ENCODE measurements around the gene PSENEN. TPM values are rescaled to one million over a fixed set of nuclear protein-coding genes. Genes with fewer than 3 reads are reported as not detected.

The PSENEN gene
- polyA plus RNA-seq, 1 experiment = 65.4 TPM

- CTCF ChIA-PET = interaction anchor here (0.7 to 1.3 kb wide), 3 partner anchors 11 to 207 kb away, joined by 3 to 4 read pairs (median 3); no protein-coding TSS in a partner anchor
- no peak for TF ChIP-seq CTCF (IDR thresholded peaks at IDR 0.05; ENCODE audit: insufficient read depth, low read depth, low read length)
- POLR2A ChIA-PET = no interaction called here
These were observed 6.0 kb upstream of the PSENEN start for GRCh38 chr19:35739275-35740107.

GRCh38 chr19:35740108-35740422, 5.4 kb upstream of the PSENEN start:
- TF ChIP-seq CTCF (IDR thresholded peaks at IDR 0.05; ENCODE audit: insufficient read depth, low read depth, low read length) = no peak
- POLR2A ChIA-PET = interaction anchor here (0.6 kb wide), 1 partner anchor 10 kb away, joined by 4 read pairs; no protein-coding TSS in a partner anchor
- no peak for DNase-seq (ENCODE audit: low read depth)
- no peaks in the 10 kb centered on the region for H3K27me3 ChIP-seq (ENCODE audit: control insufficient read depth, insufficient read depth, low read length)
- H3K4me3 ChIP-seq (ENCODE audit: low read depth, low read length) = peak overlapping the region; percentile 53
- CTCF ChIA-PET = interaction anchor here (0.6 to 1.3 kb wide), 5 partner anchors 8 to 84 kb away, joined by 3 to 6 read pairs (median 4); no protein-coding TSS in a partner anchor
- peaks cover 29% of the 10 kb centered on the region for H3K36me3 ChIP-seq (ENCODE audit: control insufficient read depth, insufficient read depth, low read length)

More at GRCh38 chr19:35739275-35740107, 6.0 kb upstream of the PSENEN start:
- Histone ChIP-seq H3K27me3 (ENCODE audit: control insufficient read depth, insufficient read depth, low read length) (no peaks in the 10 kb centered on the region), H3K36me3 (ENCODE audit: control insufficient read depth, insufficient read depth, low read length) (peaks cover 32% of the 10 kb centered on the region), H3K4me3 (ENCODE audit: low read depth, low read length) (no peak overlapping the region; the same call in 1 of the 2 replicates)
- no peak for DNase-seq (ENCODE audit: low read depth)

GRCh38 chr19:35740423-35741202, 4.8 kb upstream of the PSENEN start:
- ChIA-PET CTCF (interaction anchor here (0.6 to 1.3 kb wide), 5 partner anchors 9 to 85 kb away, joined by 3 to 6 read pairs (median 4); no protein-coding TSS in a partner anchor), POLR2A (interaction anchor here (0.6 to 0.8 kb wide), 2 partner anchors 10 to 22 kb away, joined by 3 to 4 read pairs; no protein-coding TSS in a partner anchor)
- Histone ChIP-seq H3K36me3 (ENCODE audit: control insufficient read depth, insufficient read depth, low read length) (peaks cover 24% of the 10 kb centered on the region), H3K4me3 (ENCODE audit: low read depth, low read length) (peak overlapping the region; percentile 53), H3K27me3 (ENCODE audit: control insufficient read depth, insufficient read depth, low read length) (no peaks in the 10 kb centered on the region)
- peak; percentile 76 for DNase-seq (ENCODE audit: low read depth)
- peak; percentile 38; the same call in 1 of the 2 replicates for TF ChIP-seq CTCF (IDR thresholded peaks at IDR 0.05; ENCODE audit: insufficient read depth, low read depth, low read length)

GRCh38 chr19:35741203-35741515, 4.3 kb upstream of the PSENEN start:
- CTCF ChIA-PET = interaction anchor here (1.0 to 1.2 kb wide), 2 partner anchors 39 to 47 kb away, joined by 4 to 6 read pairs; no protein-coding TSS in a partner anchor
- no peak for DNase-seq (ENCODE audit: low read depth)
- POLR2A ChIA-PET = interaction anchor here (0.8 kb wide), 1 partner anchor 22 kb away, joined by 3 read pairs; no protein-coding TSS in a partner anchor

More at GRCh38 chr19:35741203-35741515, 4.3 kb upstream of the PSENEN start:
- peak overlapping the region; percentile 52 for H3K4me3 ChIP-seq (ENCODE audit: low read depth, low read length)
- TF ChIP-seq CTCF (IDR thresholded peaks at IDR 0.05; ENCODE audit: insufficient read depth, low read depth, low read length) = no peak
- peaks cover 24% of the 10 kb centered on the region for H3K36me3 ChIP-seq (ENCODE audit: control insufficient read depth, insufficient read depth, low read length)
- H3K27me3 ChIP-seq (ENCODE audit: control insufficient read depth, insufficient read depth, low read length) = no peaks in the 10 kb centered on the region

Data from BJ (cell line).